HepG2 (cell line): ENCODE data around the gene SH3YL1. TPM values are rescaled to one million over a fixed set of nuclear protein-coding genes. Genes with fewer than 3 reads are reported as not detected.

Experiments
- AGO1 ChIP-seq: fragments of 200-400 bp; formaldehyde crosslinking; IDR thresholded peaks from 2 replicates; pipeline ENCODE4 v1.6.1; 2017; ENCODE audit warnings: mild to moderate bottlenecking, low read depth, low read length, moderate library complexity; ENCODE audit not compliant: poor library complexity, severe bottlenecking
- AKAP8 ChIP-seq: sonication (generic); formaldehyde crosslinking; IDR thresholded peaks from 2 replicates; pipeline ENCODE4 v1.5.1; 2020; ENCODE audit warnings: mild to moderate bottlenecking, missing genetic modification reagents
- ATM ChIP-seq: fragments of 450-650 bp; IDR thresholded peaks from 2 replicates; pipeline ENCODE4 v1.7.1; 2017; ENCODE audit warnings: mild to moderate bottlenecking, borderline replicate concordance
- BATF2 ChIP-seq: sonication (generic); formaldehyde crosslinking; IDR thresholded peaks from 2 replicates; pipeline ENCODE4 v1.8.0; 2022; ENCODE audit warnings: mild to moderate bottlenecking, missing genetic modification reagents, moderate library complexity
- CBX5 ChIP-seq: sonication (generic); formaldehyde crosslinking; IDR thresholded peaks from 2 replicates; pipeline ENCODE4 v1.4.0; 2020; ENCODE audit warnings: missing genetic modification reagents, borderline replicate concordance
- GZF1 ChIP-seq: sonication (generic); formaldehyde crosslinking; IDR thresholded peaks from 2 replicates; pipeline ENCODE4 v1.5.1; 2020; ENCODE audit warnings: mild to moderate bottlenecking, missing genetic modification reagents
- HDAC2 ChIP-seq: sonication (generic); formaldehyde crosslinking; IDR thresholded peaks from 2 replicates; pipeline ENCODE4 v1.4.0; 2020; ENCODE audit warnings: missing genetic modification reagents
- MIER2 ChIP-seq: IDR thresholded peaks from 2 replicates; pipeline ENCODE4 v1.6.1; 2016; ENCODE audit warnings: missing biosample characterization, missing genetic modification reagents
- MLX ChIP-seq: IDR thresholded peaks from 2 replicates; pipeline ENCODE4 v1.6.1; 2016
- NFAT5 ChIP-seq: sonication (generic); formaldehyde crosslinking; IDR thresholded peaks from 2 replicates; pipeline ENCODE4 v1.4.0; 2020; ENCODE audit warnings: missing genetic modification reagents
- NFIC ChIP-seq: IDR thresholded peaks from 2 replicates; pipeline ENCODE4 v1.6.1; 2012; ENCODE audit warnings: mild to moderate bottlenecking, low read length, inconsistent platforms
- PHB2 ChIP-seq: fragments of 450-650 bp; IDR thresholded peaks from 2 replicates; pipeline ENCODE4 v1.6.1; 2018; ENCODE audit not compliant: partially characterized antibody
- RFXAP ChIP-seq: sonication (generic); formaldehyde crosslinking; IDR thresholded peaks from 2 replicates; pipeline ENCODE4 v1.4.0; 2020; ENCODE audit warnings: missing genetic modification reagents, borderline replicate concordance
- YEATS4 ChIP-seq: sonication (generic); formaldehyde crosslinking; IDR thresholded peaks from 2 replicates; pipeline ENCODE4 v1.4.0; 2020; ENCODE audit warnings: missing genetic modification reagents, borderline replicate concordance
- ZBTB14 ChIP-seq: sonication (generic); formaldehyde crosslinking; IDR thresholded peaks from 2 replicates; pipeline ENCODE4 v1.4.0; 2020; ENCODE audit warnings: missing genetic modification reagents
- ZBTB37 ChIP-seq: sonication (generic); formaldehyde crosslinking; IDR thresholded peaks from 2 replicates; pipeline ENCODE4 v1.4.0; 2020; ENCODE audit warnings: mild to moderate bottlenecking, missing genetic modification reagents
- ZBTB43 ChIP-seq: sonication (generic); formaldehyde crosslinking; conservative IDR thresholded peaks from 2 replicates; pipeline ENCODE4 v1.4.0; 2020; ENCODE audit warnings: missing genetic modification reagents
- ZBTB7A ChIP-seq: sonication (generic); formaldehyde crosslinking; IDR thresholded peaks from 2 replicates; pipeline ENCODE4 v1.8.0; 2022; ENCODE audit warnings: mild to moderate bottlenecking, missing genetic modification reagents
- ZNF10 ChIP-seq: sonication (generic); formaldehyde crosslinking; IDR thresholded peaks from 2 replicates; pipeline ENCODE4 v1.4.0; 2020; ENCODE audit warnings: mild to moderate bottlenecking, low read depth, missing genetic modification reagents, borderline replicate concordance
- ZNF891 ChIP-seq: sonication (generic); formaldehyde crosslinking; IDR thresholded peaks from 2 replicates; pipeline ENCODE4 v1.5.0; 2020; ENCODE audit warnings: mild to moderate bottlenecking, missing genetic modification reagents
- polyA plus RNA-seq, 8 experiments: library from polyadenylated mRNA; depleted of rRNA in 3 of 8; stranded (reverse) in 7 of 8; unstranded in 1 of 8; fragments of >200 nt; fragmentation: Illumina TruSeq in 4 of 8; extraction: Trizol in 4 of 8; gene quantifications; 2 replicates each; pipeline versions ENCODE4 v1.2.1 to v1.2.3, GENCODE V29; 2011 to 2016; ENCODE audit warnings: low read depth in 4 of 8, missing spikeins in 1 of 8, mixed read lengths in 1 of 8; ENCODE audit not compliant: insufficient read depth in 1 of 8
- total RNA-seq, 5 experiments: library from RNA; depleted of rRNA; stranded (reverse); fragments of >200 nt; fragmentation: Illumina TruSeq; extraction: Trizol; gene quantifications; 2 replicates each; pipeline ENCODE4 v1.2.3, GENCODE V29; 2016; ENCODE audit warnings: low read depth in 1 of 5

SH3YL1 gene
- total and polyA plus RNA-seq, 2 of the 13 experiments (the other 11 are each of a cell fraction or from before 2014, with no cell fraction given), result 13.0 to 48.2 TPM

GRCh38 chr2:249538-250042 is 14.2 kb downstream of the SH3YL1 start (continued):
- TF ChIP-seq AKAP8 (CRISPR knock-in tag) (no peak), BATF2 (CRISPR knock-in tag) (no peak), MIER2 (peak; percentile 64; the same call in 1 of the 2 replicates), ZNF891 (CRISPR knock-in tag) (no peak), CBX5 (peak; percentile 88; the same call in 1 of the 2 replicates), ZBTB7A (CRISPR knock-in tag) (no peak), MLX (peak; percentile 90; the same call in 1 of the 2 replicates), AGO1 (no peak), PHB2 (no peak), GZF1 (peak; percentile 82; the same call in 1 of the 2 replicates), ZBTB14 (CRISPR knock-in tag) (no peak), NFIC (peak; percentile 88), ZNF10 (CRISPR knock-in tag) (no peak), HDAC2 (CRISPR knock-in tag) (peak; percentile 97), ATM (no peak), NFAT5 (no peak), RFXAP (CRISPR knock-in tag) (peak; percentile 80), ZBTB37 (CRISPR knock-in tag) (no peak; the same call in 1 of the 2 replicates), YEATS4 (CRISPR knock-in tag) (peak; percentile 64; the same call in 1 of the 2 replicates), ZBTB43 (CRISPR knock-in tag) (peak; percentile 89)
